Neural cell (in vitro differentiated cells): Measurements from ENCODE around the gene NECAB3. TPM values are rescaled to one million over a fixed set of nuclear protein-coding genes. Genes with fewer than 3 reads are reported as not detected.
A peak's percentile ranks its signal among the peaks of the same experiment; 100 is the strongest.

ENCODE experiments used
- H2AFZ ChIP-seq: fragments of 200-600, 300-800 bp; sonication (generic), shearing (Covaris generic); 2 replicates; pipeline ENCODE4 v1.6.0; 2014; ENCODE audit warnings: low read depth, mild to moderate bottlenecking, antibody characterized with exemption, low read length, moderate library complexity
- H3F3A ChIP-seq: fragments of 200-600 bp; shearing (Covaris generic); 2 replicates; pipeline ENCODE4 v1.6.1; 2016; ENCODE audit warnings: mild to moderate bottlenecking, moderate library complexity, mixed read lengths, antibody characterized with exemption, low read length; ENCODE audit not compliant: insufficient read depth, poor library complexity, severe bottlenecking
- H3K27ac ChIP-seq: fragments of 200-600, 300-800 bp; sonication (generic), shearing (Covaris generic); 2 replicates; pipeline ENCODE4 v1.5.1; 2014; ENCODE audit warnings: mild to moderate bottlenecking, low read length, moderate library complexity
- H3K27me3 ChIP-seq: fragments of 300-800, 200-600 bp; sonication (generic), shearing (Covaris generic); 2 replicates; pipeline ENCODE4 v1.6.0; 2014; ENCODE audit warnings: mild to moderate bottlenecking, low read depth, low read length, moderate library complexity; ENCODE audit not compliant: insufficient read depth
- H3K36me3 ChIP-seq: fragments of 300-800, 200-600 bp; sonication (generic), shearing (Covaris generic); 2 replicates; pipeline ENCODE4 v1.5.1; 2014; ENCODE audit warnings: mild to moderate bottlenecking, antibody characterized with exemption, low read length, moderate library complexity; ENCODE audit not compliant: insufficient read depth
- H3K4me2 ChIP-seq: fragments of 300-800, 200-600 bp; sonication (generic), shearing (Covaris generic); 2 replicates; pipeline ENCODE4 v1.6.0; 2014; ENCODE audit warnings: mild to moderate bottlenecking, low read length
- H3K4me3 ChIP-seq: fragments of 300-800, 200-600 bp; sonication (generic), shearing (Covaris generic); 2 replicates; pipeline ENCODE4 v1.5.1; 2014; ENCODE audit warnings: mild to moderate bottlenecking, low read length, moderate library complexity
- H3K79me2 ChIP-seq: fragments of 200-600 bp; shearing (Covaris generic); replicated peaks from 2 replicates; pipeline ENCODE4 v1.6.0; 2014; ENCODE audit warnings: mild to moderate bottlenecking, low read length, moderate library complexity; ENCODE audit not compliant: insufficient read depth
- H3K9ac ChIP-seq: fragments of 300-800, 200-600 bp; sonication (generic), shearing (Covaris generic); 2 replicates; pipeline ENCODE4 v1.6.1; 2016; ENCODE audit warnings: mild to moderate bottlenecking, low read length, mixed read lengths
- H3K9me2 ChIP-seq: fragments of 200-600 bp; shearing (Covaris generic); 2 replicates; pipeline ENCODE4 v1.6.1; 2016; ENCODE audit warnings: mild to moderate bottlenecking, low read length, mixed read lengths; ENCODE audit not compliant: insufficient read depth
- H3K9me3 ChIP-seq: fragments of 200-600, 300-800 bp; sonication (generic), shearing (Covaris generic); 2 replicates; pipeline ENCODE4 v1.6.1; 2016; ENCODE audit warnings: mild to moderate bottlenecking, mixed run types, low read length, moderate library complexity, mixed read lengths
- H4K20me1 ChIP-seq: fragments of 200-600 bp; shearing (Covaris generic); 2 replicates; pipeline ENCODE4 v1.6.1; 2016; ENCODE audit warnings: mild to moderate bottlenecking, mixed run types; ENCODE audit not compliant: insufficient read depth
- EP300 ChIP-seq: fragments of 450-650 bp; conservative IDR thresholded peaks from 2 replicates; pipeline ENCODE4 v1.6.1; 2014; ENCODE audit warnings: antibody characterized with exemption, mild to moderate bottlenecking, moderate library complexity; ENCODE audit not compliant: poor library complexity, severe bottlenecking
- EZH2 ChIP-seq: fragments of 200-600, 300-800 bp; shearing (Covaris generic), sonication (generic); IDR thresholded peaks from 2 replicates; pipeline ENCODE4 v1.6.1; 2014; ENCODE audit warnings: antibody characterized with exemption, low read length, borderline replicate concordance, mild to moderate bottlenecking; ENCODE audit not compliant: insufficient read depth, poor library complexity, severe bottlenecking
- MXI1 ChIP-seq: fragments of 450-650 bp; conservative IDR thresholded peaks from 2 replicates; pipeline ENCODE4 v1.6.1; 2014; ENCODE audit warnings: antibody characterized with exemption, mild to moderate bottlenecking; ENCODE audit not compliant: poor library complexity, severe bottlenecking
- POLR2AphosphoS5 ChIP-seq: IDR thresholded peaks from 2 replicates; pipeline ENCODE4 v1.6.1; 2012
- RAD21 ChIP-seq: fragments of 450-650 bp; conservative IDR thresholded peaks from 2 replicates; pipeline ENCODE4 v1.6.1; 2014; ENCODE audit warnings: antibody characterized with exemption, mild to moderate bottlenecking, moderate library complexity
- SMC3 ChIP-seq: fragments of 450-650 bp; conservative IDR thresholded peaks from 2 replicates; pipeline ENCODE4 v1.6.1; 2014; ENCODE audit warnings: antibody characterized with exemption, mild to moderate bottlenecking, moderate library complexity; ENCODE audit not compliant: poor library complexity
- TAF1 ChIP-seq: IDR thresholded peaks from 2 replicates; pipeline ENCODE4 v1.6.1; 2012; ENCODE audit warnings: low read depth
- polyA plus RNA-seq: library from polyadenylated mRNA; depleted of rRNA; stranded (reverse); fragments of >200 nt; gene quantifications from 2 replicates; pipeline ENCODE4 v1.2.3, GENCODE V29; 2014
- TF ChIP-seq, protein P1 (sequence below): fragments of 450-650 bp; IDR thresholded peaks from 2 replicates; pipeline ENCODE4 v1.5.1; 2014; ENCODE audit warnings: antibody characterized with exemption, mild to moderate bottlenecking, moderate library complexity; ENCODE audit not compliant: poor library complexity, severe bottlenecking
- TF ChIP-seq, protein P2 (sequence below): IDR thresholded peaks from 2 replicates; pipeline ENCODE4 v1.6.1; 2012; ENCODE audit warnings: borderline replicate concordance

Gene NECAB3
- polyA plus RNA-seq, 1 donor from 2014 or later = 21.4 TPM

DNA sequence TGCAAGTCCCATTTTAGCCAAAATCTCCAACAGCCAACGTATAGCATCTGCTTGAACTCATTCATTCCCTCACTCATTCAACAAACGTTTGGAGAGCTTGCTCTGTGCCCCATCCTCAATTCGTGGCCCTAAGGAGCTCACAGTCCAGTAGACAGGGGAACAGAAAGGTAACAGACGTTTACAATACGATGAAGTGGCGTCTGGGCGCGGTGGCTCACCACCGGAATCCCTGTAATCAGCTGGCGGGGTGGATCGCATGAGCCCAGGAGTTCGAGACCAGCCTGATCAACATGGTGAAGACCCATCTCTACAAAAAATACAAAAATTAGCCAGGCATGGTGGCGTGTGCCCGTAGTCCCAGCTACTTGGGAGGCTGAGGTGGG, 12.7 kb upstream of the NECAB3 start:
- Histone ChIP-seq H3K36me3 (no peaks in the 10 kb centered on the region), H3K27me3 (no peaks in the 10 kb centered on the region), H3K9ac (peak overlapping the region; percentile 63), H3K9me2 (no peaks in the 10 kb centered on the region), H3K27ac (peak overlapping the region; percentile 56), H3K4me2 (no peak overlapping the region), H3K4me3 (peak overlapping the region; percentile 66), H3K9me3 (no peaks in the 10 kb centered on the region), H3F3A (no peaks in the 10 kb centered on the region), H3K79me2 (peaks cover 10% of the 10 kb centered on the region), H2AFZ (peak overlapping the region; percentile 96), H4K20me1 (no peaks in the 10 kb centered on the region)
- TF ChIP-seq SMC3 = no peak
- TF ChIP-seq, protein P1, sequence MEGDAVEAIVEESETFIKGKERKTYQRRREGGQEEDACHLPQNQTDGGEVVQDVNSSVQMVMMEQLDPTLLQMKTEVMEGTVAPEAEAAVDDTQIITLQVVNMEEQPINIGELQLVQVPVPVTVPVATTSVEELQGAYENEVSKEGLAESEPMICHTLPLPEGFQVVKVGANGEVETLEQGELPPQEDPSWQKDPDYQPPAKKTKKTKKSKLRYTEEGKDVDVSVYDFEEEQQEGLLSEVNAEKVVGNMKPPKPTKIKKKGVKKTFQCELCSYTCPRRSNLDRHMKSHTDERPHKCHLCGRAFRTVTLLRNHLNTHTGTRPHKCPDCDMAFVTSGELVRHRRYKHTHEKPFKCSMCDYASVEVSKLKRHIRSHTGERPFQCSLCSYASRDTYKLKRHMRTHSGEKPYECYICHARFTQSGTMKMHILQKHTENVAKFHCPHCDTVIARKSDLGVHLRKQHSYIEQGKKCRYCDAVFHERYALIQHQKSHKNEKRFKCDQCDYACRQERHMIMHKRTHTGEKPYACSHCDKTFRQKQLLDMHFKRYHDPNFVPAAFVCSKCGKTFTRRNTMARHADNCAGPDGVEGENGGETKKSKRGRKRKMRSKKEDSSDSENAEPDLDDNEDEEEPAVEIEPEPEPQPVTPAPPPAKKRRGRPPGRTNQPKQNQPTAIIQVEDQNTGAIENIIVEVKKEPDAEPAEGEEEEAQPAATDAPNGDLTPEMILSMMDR = no peak
- no peak for TF ChIP-seq EP300
- TF ChIP-seq, protein P2, sequence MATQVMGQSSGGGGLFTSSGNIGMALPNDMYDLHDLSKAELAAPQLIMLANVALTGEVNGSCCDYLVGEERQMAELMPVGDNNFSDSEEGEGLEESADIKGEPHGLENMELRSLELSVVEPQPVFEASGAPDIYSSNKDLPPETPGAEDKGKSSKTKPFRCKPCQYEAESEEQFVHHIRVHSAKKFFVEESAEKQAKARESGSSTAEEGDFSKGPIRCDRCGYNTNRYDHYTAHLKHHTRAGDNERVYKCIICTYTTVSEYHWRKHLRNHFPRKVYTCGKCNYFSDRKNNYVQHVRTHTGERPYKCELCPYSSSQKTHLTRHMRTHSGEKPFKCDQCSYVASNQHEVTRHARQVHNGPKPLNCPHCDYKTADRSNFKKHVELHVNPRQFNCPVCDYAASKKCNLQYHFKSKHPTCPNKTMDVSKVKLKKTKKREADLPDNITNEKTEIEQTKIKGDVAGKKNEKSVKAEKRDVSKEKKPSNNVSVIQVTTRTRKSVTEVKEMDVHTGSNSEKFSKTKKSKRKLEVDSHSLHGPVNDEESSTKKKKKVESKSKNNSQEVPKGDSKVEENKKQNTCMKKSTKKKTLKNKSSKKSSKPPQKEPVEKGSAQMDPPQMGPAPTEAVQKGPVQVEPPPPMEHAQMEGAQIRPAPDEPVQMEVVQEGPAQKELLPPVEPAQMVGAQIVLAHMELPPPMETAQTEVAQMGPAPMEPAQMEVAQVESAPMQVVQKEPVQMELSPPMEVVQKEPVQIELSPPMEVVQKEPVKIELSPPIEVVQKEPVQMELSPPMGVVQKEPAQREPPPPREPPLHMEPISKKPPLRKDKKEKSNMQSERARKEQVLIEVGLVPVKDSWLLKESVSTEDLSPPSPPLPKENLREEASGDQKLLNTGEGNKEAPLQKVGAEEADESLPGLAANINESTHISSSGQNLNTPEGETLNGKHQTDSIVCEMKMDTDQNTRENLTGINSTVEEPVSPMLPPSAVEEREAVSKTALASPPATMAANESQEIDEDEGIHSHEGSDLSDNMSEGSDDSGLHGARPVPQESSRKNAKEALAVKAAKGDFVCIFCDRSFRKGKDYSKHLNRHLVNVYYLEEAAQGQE = no peak
- no peak for TF ChIP-seq TAF1
- no peak for TF ChIP-seq POLR2AphosphoS5
- TF ChIP-seq EZH2 = no peak
- TF ChIP-seq RAD21 = no peak
- no peak for TF ChIP-seq MXI1

DNA sequence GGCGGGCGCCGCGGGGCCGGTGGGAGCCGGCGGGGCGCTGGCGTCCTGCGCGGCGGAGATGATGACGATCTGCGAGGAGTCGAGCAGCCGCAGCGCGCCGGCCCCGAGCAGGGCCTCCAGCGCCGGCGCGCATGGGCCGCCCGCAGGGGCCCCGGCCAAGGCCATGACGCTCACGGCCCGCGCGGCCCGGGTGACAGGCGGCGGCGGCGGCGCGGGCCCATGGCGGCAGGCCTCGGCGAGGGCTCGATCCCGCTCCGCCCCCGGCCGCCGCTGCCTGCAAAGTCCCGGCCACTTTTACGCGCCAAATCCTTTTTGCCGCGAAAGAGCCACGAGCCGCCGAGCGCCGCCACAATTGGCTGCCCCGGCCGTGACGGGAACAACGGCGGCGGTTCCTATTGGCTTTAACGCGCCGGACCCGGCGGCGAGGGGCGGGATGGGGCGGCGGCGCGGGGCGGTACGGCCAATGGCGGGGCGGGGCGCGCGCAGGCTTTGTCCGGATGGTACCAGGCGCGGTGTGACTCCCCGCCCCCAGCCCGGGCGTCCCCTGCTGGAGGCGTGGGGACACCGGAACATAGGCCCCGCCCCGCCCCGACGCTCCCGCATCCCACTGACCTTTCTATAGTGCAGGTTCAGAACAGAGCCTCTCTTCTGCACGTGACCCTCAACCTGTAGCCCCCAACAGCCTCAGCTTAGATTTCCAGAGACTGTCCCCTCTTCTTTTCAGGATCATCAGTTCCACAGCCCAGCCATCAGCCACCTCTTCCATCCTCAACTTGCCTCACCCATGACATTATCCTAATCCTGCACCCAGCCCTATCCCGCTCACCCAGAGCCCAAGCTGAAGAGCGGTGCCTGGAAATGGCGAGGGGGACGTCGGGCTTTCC, 12.1 kb upstream of the NECAB3 start, which contains the start of gene E2F1:
Gene E2F1 (minus strand): TSS at position 286 of the 884 bp plus-strand sequence. CDS start 121 bp downstream, at position 165.
- H3K9me2 ChIP-seq = no peaks in the 10 kb centered on the region
- no peaks in the 10 kb centered on the region for H4K20me1 ChIP-seq
- H3K79me2 ChIP-seq = peaks cover 10% of the 10 kb centered on the region
- H3K9ac ChIP-seq = peak within 1 kb of the TSS; percentile 63
- peak; percentile 44 for TF ChIP-seq POLR2AphosphoS5
- peak; percentile 27 for TF ChIP-seq RAD21
- no peak for TF ChIP-seq TAF1
- TF ChIP-seq, protein P1 = peak; percentile 65
- no peak for TF ChIP-seq EZH2
- peak; percentile 53 for TF ChIP-seq SMC3
- TF ChIP-seq, protein P2 = no peak
- TF ChIP-seq EP300 = no peak
- peak; percentile 96 for TF ChIP-seq MXI1
- peak within 1 kb of the TSS; percentile 66 for H3K4me3 ChIP-seq
- no peaks in the 10 kb centered on the region for H3K36me3 ChIP-seq
- peak within 1 kb of the TSS; percentile 56 for H3K27ac ChIP-seq
- no peaks in the 10 kb centered on the region for H3F3A ChIP-seq
- no peaks in the 10 kb centered on the region for H3K9me3 ChIP-seq
- peak within 1 kb of the TSS; percentile 96 for H2AFZ ChIP-seq
- no peaks in the 10 kb centered on the region for H3K27me3 ChIP-seq
- peak within 1 kb of the TSS; percentile 39 for H3K4me2 ChIP-seq
